GM12878 (cell line): ENCODE data around the gene KIAA1671. TPM values are rescaled to one million over a fixed set of nuclear protein-coding genes. Genes with fewer than 3 reads are reported as not detected.

Experiments used
- ATAC-seq: fragments of 200-7000 bp; cut with Tn5 transposase; 3 replicates; pipeline ENCODE4 v1.9.1; 2020; ENCODE audit warnings: mild to moderate bottlenecking, moderate library complexity
- BruUV-seq: library from RNA; stranded (reverse); fragments of 400-500 nt; replicated peaks from 2 replicates; lab custom pipeline; 2021; lab: Mats Ljungman, UMichigan
- CTCF ChIA-PET: fragments of 300-600 bp; sonication (Branson Sonifier 250); formaldehyde crosslinking; extraction: SDS; loops from one replicate; lab custom pipeline; 2021; ENCODE audit warnings: inconsistent platforms; lab: Yijun Ruan, JAX
- POLR2A ChIA-PET: fragments of 350-600 bp; formaldehyde crosslinking; extraction: SDS; loops from one replicate; lab custom pipeline; 2021; ENCODE audit warnings: inconsistent platforms; lab: Charles Lee
- RAD21 ChIA-PET: fragments of 300-600 bp; sonication (Branson Sonifier 250); formaldehyde crosslinking; loops from one replicate; lab custom pipeline; 2023; ENCODE audit warnings: antibody characterized with exemption; ENCODE audit not compliant: unreplicated experiment; lab: Charles Lee
- SMC1A ChIA-PET: fragments of 300-600 bp; sonication (Branson Sonifier 250); formaldehyde crosslinking; loops from one replicate; lab custom pipeline; 2023; ENCODE audit not compliant: unreplicated experiment, uncharacterized antibody; lab: Charles Lee
- DNase-seq: peaks from one replicate; pipeline ENCODE4 v3.0.0-alpha.2; 2011; ENCODE audit warnings: low read depth, low spot score
- FAIRE-seq: peaks from 3 replicates; lab custom pipeline; 2011; peaks lifted over from hg19 to GRCh38; lab: Jason Lieb, UNC
- H2AFZ ChIP-seq: 2 replicates; pipeline ENCODE4 v1.6.0; 2011; ENCODE audit warnings: low read depth, low read length, control low read depth; ENCODE audit not compliant: control insufficient read depth
- H3K27ac ChIP-seq: 2 replicates; pipeline ENCODE4 v1.5.1; 2011; ENCODE audit warnings: control low read depth; ENCODE audit not compliant: control insufficient read depth, insufficient read depth
- H3K27me3 ChIP-seq, 2 experiments: replicated peaks in 1 of 2; 2 replicates each; pipeline versions ENCODE4 v1.6.0 to v1.6.1; 2011; ENCODE audit warnings: low read length in 1 of 2; ENCODE audit not compliant: control insufficient read depth in 2 of 2, insufficient read depth in 2 of 2
- H3K36me3 ChIP-seq, 2 experiments: 2 replicates each; pipeline ENCODE4 v1.5.1; 2011; ENCODE audit warnings: low read length in 1 of 2; ENCODE audit not compliant: control insufficient read depth in 2 of 2, insufficient read depth in 2 of 2
- H3K4me1 ChIP-seq: 2 replicates; pipeline ENCODE4 v1.6.1; 2011; ENCODE audit warnings: mild to moderate bottlenecking, low read length, moderate library complexity, mixed read lengths; ENCODE audit not compliant: control insufficient read depth, insufficient read depth
- H3K4me2 ChIP-seq: 2 replicates; pipeline ENCODE4 v1.6.0; 2011; ENCODE audit warnings: control low read depth; ENCODE audit not compliant: control insufficient read depth, insufficient read depth
- H3K4me3 ChIP-seq: fragments of 200-600 bp; sonication (generic); 2 replicates; pipeline ENCODE4 v1.5.1; 2016
- H3K79me2 ChIP-seq: 2 replicates; pipeline ENCODE4 v1.6.0; 2011; ENCODE audit warnings: low read length; ENCODE audit not compliant: control insufficient read depth, insufficient read depth
- H3K9ac ChIP-seq: 2 replicates; pipeline ENCODE4 v1.8.0; 2011; ENCODE audit warnings: low read length, control low read depth, mixed read lengths; ENCODE audit not compliant: control insufficient read depth, insufficient read depth
- H3K9me3 ChIP-seq: replicated peaks from 3 replicates; pipeline ENCODE4 v1.5.1; 2011; ENCODE audit warnings: mild to moderate bottlenecking, low read length; ENCODE audit not compliant: control insufficient read depth, insufficient read depth
- H4K20me1 ChIP-seq: 2 replicates; pipeline ENCODE4 v1.6.0; 2011; ENCODE audit not compliant: control insufficient read depth, insufficient read depth
- ELK1 ChIP-seq: IDR thresholded peaks from 2 replicates; pipeline ENCODE4 v1.6.1; 2012; ENCODE audit warnings: low read depth, low read length, improper control_type of control experiment
- FOXK2 ChIP-seq: fragments of 450-650 bp; IDR thresholded peaks from 2 replicates; pipeline ENCODE4 v1.6.1; 2017; ENCODE audit warnings: mild to moderate bottlenecking, moderate library complexity
- GABPA ChIP-seq: IDR thresholded peaks from 2 replicates; pipeline ENCODE4 v1.6.1; 2014; ENCODE audit warnings: antibody characterized with exemption, low read depth, mild to moderate bottlenecking, inconsistent platforms
- HCFC1 ChIP-seq: fragments of 150-350 bp; IDR thresholded peaks from 2 replicates; pipeline ENCODE4 v1.6.1; 2014; ENCODE audit warnings: low read length
- IKZF1 ChIP-seq: fragments of 450-650 bp; conservative IDR thresholded peaks from 2 replicates; pipeline ENCODE4 v1.6.1; 2017; ENCODE audit warnings: antibody characterized with exemption, mild to moderate bottlenecking
- IKZF2 ChIP-seq, 2 experiments: fragments of 450-650 bp; IDR thresholded peaks; 2 replicates each; pipeline ENCODE4 v1.6.1; 2017; ENCODE audit warnings: mild to moderate bottlenecking in 2 of 2, moderate library complexity in 2 of 2
- KDM1A ChIP-seq: fragments of 200-600 bp; sonication (generic); IDR thresholded peaks from 2 replicates; pipeline ENCODE4 v1.6.1; 2016; ENCODE audit warnings: borderline replicate concordance
- KLF5 ChIP-seq: fragments of 450-650 bp; IDR thresholded peaks from 2 replicates; pipeline ENCODE4 v1.6.1; 2014; ENCODE audit warnings: mild to moderate bottlenecking; ENCODE audit not compliant: partially characterized antibody
- MEF2A ChIP-seq: IDR thresholded peaks from 2 replicates; pipeline ENCODE4 v1.6.1; 2011; ENCODE audit warnings: low read depth, mild to moderate bottlenecking, low read length, moderate library complexity; ENCODE audit not compliant: insufficient read depth
- MXI1 ChIP-seq: fragments of 150-350 bp; IDR thresholded peaks from 2 replicates; pipeline ENCODE4 v1.6.1; 2011; ENCODE audit warnings: low read depth, mild to moderate bottlenecking, inconsistent platforms, low read length, improper control_type of control experiment
- MYB ChIP-seq: fragments of 150-350 bp; IDR thresholded peaks from 2 replicates; pipeline ENCODE4 v1.6.1; 2014; ENCODE audit warnings: mild to moderate bottlenecking, low read depth, low read length, borderline replicate concordance
- PKNOX1 ChIP-seq: fragments of 450-650 bp; IDR thresholded peaks from 2 replicates; pipeline ENCODE4 v1.6.1; 2016; ENCODE audit warnings: mild to moderate bottlenecking
- POU2F2 ChIP-seq: IDR thresholded peaks from 3 replicates; pipeline ENCODE4 v1.6.1; 2011; ENCODE audit warnings: low read depth, mild to moderate bottlenecking, low read length, borderline replicate concordance
- TBL1XR1 ChIP-seq: IDR thresholded peaks from 2 replicates; pipeline ENCODE4 v1.6.1; 2012; ENCODE audit warnings: low read depth, low read length, improper control_type of control experiment
- WGBS: methylation state at CpG from one replicate; pipeline ENCODE4 v1.1.6; 2016; ENCODE audit warnings: low lambda C conversion rate; ENCODE audit not compliant: insufficient replicate concordance, insufficient coverage; ENCODE audit errors: missing lambda C conversion rate; 5-methylcytosine and 5-hydroxymethylcytosine counted together
- in situ Hi-C: fragments of 300-500 bp; cut with MboI; formaldehyde crosslinking; loops from 9 replicates; pipeline ENCODE4 v1.14.3; 2018; ENCODE audit warnings: mixed read lengths
- intact Hi-C: fragments of 100-400 bp; cut with micrococcal nuclease; formaldehyde crosslinking; loops from one replicate; pipeline ENCODE4 v1.14.2; 2022; ENCODE audit not compliant: unreplicated experiment
- polyA plus RNA-seq, 11 experiments: library from polyadenylated mRNA; depleted of rRNA in 4 of 11; unstranded in 6 of 11; stranded (reverse) in 5 of 11; fragments of >200 nt; fragmentation: Nextera tagmentation in 4 of 11; fragmentation: Illumina TruSeq in 1 of 11; extraction: Ambion mirVana in 4 of 11; extraction: Trizol in 1 of 11; gene quantifications; 1 replicate in 1 of 11; 2 replicates in 10 of 11; pipeline versions ENCODE4 v1.2.1 to v1.2.3, GENCODE V29; 2011 to 2016; ENCODE audit warnings: inconsistent platforms in 2 of 11, missing spikeins in 2 of 11, low read depth in 1 of 11
- total RNA-seq, 4 experiments: library from RNA; depleted of rRNA in 3 of 4; stranded (reverse); fragments of >200 nt in 3 of 4; fragmentation: Illumina TruSeq in 1 of 4; extraction: Trizol in 1 of 4; gene quantifications; 2 replicates each; pipeline versions ENCODE4 v1.2.1 to v1.2.3, GENCODE V29; 2013 to 2021

KIAA1671 gene
- total and polyA plus RNA-seq, 10 of the 15 experiments (the other 5 are each of a cell fraction or from before 2014, with no cell fraction given), result 0.05 to 2.7 (median 0.33) TPM

GRCh38 chr22:25174156-25174887 is 221.8 kb downstream of the KIAA1671 start:
- H3K9ac ChIP-seq, result no peak overlapping the region
- 9% methylated on average over 13 of the region's 13 CpGs for WGBS
- POLR2A ChIA-PET, result no interaction called here
- no peaks in the 10 kb centered on the region for H3K4me1 ChIP-seq
- ATAC-seq, result no peak
- no peaks in the 10 kb centered on the region for H3K36me3 ChIP-seq
- no TSS peak for BruUV-seq
- TF ChIP-seq KLF5 (no peak), ELK1 (no peak), GABPA (no peak), FOXK2 (no peak), IKZF2 (IDR thresholded peaks at IDR 0.05) (no peak), POU2F2 (no peak), IKZF1 (no peak), TBL1XR1 (no peak), MEF2A (no peak), MXI1 (no peak), HCFC1 (no peak), PKNOX1 (no peak), KDM1A (no peak), MYB (no peak)
- TF ChIP-seq, all 136 proteins: peak for 0
- H3K9me3 ChIP-seq, result no peaks in the 10 kb centered on the region; the same call in 2 of the 3 replicates
- no peak for DNase-seq
- no peaks in the 10 kb centered on the region for H3K79me2 ChIP-seq
- FAIRE-seq, result no peak
- H3K27ac ChIP-seq, result no peak overlapping the region
- SMC1A ChIA-PET, result no interaction called here
- intact Hi-C loops (loop anchor here (5.0 kb wide), 1 partner anchor 42 kb away; no protein-coding TSS in a partner anchor), in situ Hi-C loops (loop anchor here (5.0 kb wide), 1 partner anchor 92 kb away; no protein-coding TSS in a partner anchor)
- no peak overlapping the region for H3K4me2 ChIP-seq
- H3K4me3 ChIP-seq, result no peak overlapping the region
- H2AFZ ChIP-seq, result no peak overlapping the region
- no peaks in the 10 kb centered on the region for H4K20me1 ChIP-seq
- RAD21 ChIA-PET, result interaction anchor here (0.6 to 5.2 kb wide), 2 partner anchors 9 to 93 kb away, joined by 3 to 35 read pairs; no protein-coding TSS in a partner anchor
- CTCF ChIA-PET, result interaction anchor here (2.0 to 10.9 kb wide), 3 partner anchors 63 to 118 kb away, joined by 4 to 160 read pairs (median 30); no protein-coding TSS in a partner anchor
- H3K27me3 ChIP-seq, result no peaks in the 10 kb centered on the region; a peak in 1 of 4 replicates
